ENCODE measurements around the gene FGFR2.

Gene FGFR2

DNA sequence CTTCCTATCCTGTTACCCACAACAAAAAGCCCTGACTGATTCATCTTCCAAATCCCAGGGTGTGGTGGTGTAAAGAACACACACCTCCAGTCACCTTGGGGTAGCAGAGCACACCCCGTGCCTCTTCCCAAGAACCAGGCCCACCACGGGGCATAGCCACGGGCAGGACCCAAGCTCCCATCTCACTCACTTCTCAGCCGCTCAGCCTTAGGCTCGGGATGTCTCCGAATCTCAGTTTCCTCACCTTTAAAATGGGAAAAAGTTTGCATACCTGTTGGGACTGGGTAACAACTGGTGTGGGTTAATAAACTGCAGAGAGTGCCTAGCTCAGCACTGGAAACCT is 139.0 kb downstream of the FGFR2 start:
- no peak overlapping the region for H3K4me3 ChIP-seq (ENCODE audit: low read depth, low read length)
- TF ChIP-seq CTCF (IDR thresholded peaks at IDR 0.05; ENCODE audit: insufficient read depth, low read depth, low read length, missing control alignments), result no peak
- DNase-seq (ENCODE audit: low read depth), result no peak

GRCh38 chr10:121457729-121458128 is 140.5 kb downstream of the FGFR2 start:
- TF ChIP-seq CTCF (IDR thresholded peaks at IDR 0.05; ENCODE audit: insufficient read depth, low read depth, low read length, missing control alignments), result no peak
- H3K4me3 ChIP-seq (ENCODE audit: low read depth, low read length), result no peak overlapping the region

GRCh38 chr10:121455377-121455776 is 142.9 kb downstream of the FGFR2 start:
- no peak for TF ChIP-seq CTCF (IDR thresholded peaks at IDR 0.05; ENCODE audit: insufficient read depth, low read depth, low read length, missing control alignments)
- no peak overlapping the region for H3K4me3 ChIP-seq (ENCODE audit: low read depth, low read length)
- DNase-seq (ENCODE audit: low read depth), result no peak

More at GRCh38 chr10:121457729-121458128, 140.5 kb downstream of the FGFR2 start:
- no peak for DNase-seq (ENCODE audit: low read depth)

DNA sequence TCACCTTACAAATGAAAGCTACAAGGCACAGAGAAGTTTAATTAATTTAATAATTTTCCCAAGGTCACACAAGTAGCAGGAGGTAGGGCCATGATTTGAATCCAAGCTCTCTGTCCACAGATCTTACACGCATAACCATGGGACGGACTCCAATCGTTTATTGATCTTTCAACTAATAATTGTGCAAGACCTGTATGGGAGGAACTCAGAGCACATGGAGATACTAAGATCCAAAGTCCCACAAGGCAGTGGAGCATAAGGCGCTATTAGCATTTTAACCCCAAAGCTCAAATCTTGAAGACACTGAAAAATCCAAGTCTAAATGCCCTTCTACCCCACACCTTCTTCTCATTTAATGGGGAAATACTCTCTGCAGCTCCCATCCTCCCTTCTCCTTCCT is 143.5 kb downstream of the FGFR2 start:
- no peak for DNase-seq (ENCODE audit: low read depth)
- no peak for TF ChIP-seq CTCF (IDR thresholded peaks at IDR 0.05; ENCODE audit: insufficient read depth, low read depth, low read length, missing control alignments)
- no peak overlapping the region for H3K4me3 ChIP-seq (ENCODE audit: low read depth, low read length)

- no peak for DNase-seq (ENCODE audit: low read depth)
- TF ChIP-seq CTCF (IDR thresholded peaks at IDR 0.05; ENCODE audit: insufficient read depth, low read depth, low read length, missing control alignments), result no peak
- H3K4me3 ChIP-seq (ENCODE audit: low read depth, low read length), result no peak overlapping the region
Measured at GRCh38 chr10:121453160-121453559, 145.1 kb downstream of the FGFR2 start.

- DNase-seq (ENCODE audit: low read depth), result no peak
- no peak overlapping the region for H3K4me3 ChIP-seq (ENCODE audit: low read depth, low read length)
- no peak for TF ChIP-seq CTCF (IDR thresholded peaks at IDR 0.05; ENCODE audit: insufficient read depth, low read depth, low read length, missing control alignments)
Measured at GRCh38 chr10:121452581-121452980, 145.7 kb downstream of the FGFR2 start.

GRCh38 chr10:121450247-121450646 is 148.0 kb downstream of the FGFR2 start:
- H3K4me3 ChIP-seq (ENCODE audit: low read depth, low read length), result no peak overlapping the region
- TF ChIP-seq CTCF (IDR thresholded peaks at IDR 0.05; ENCODE audit: insufficient read depth, low read depth, low read length, missing control alignments), result no peak
- no peak for DNase-seq (ENCODE audit: low read depth)
